Stimulated activated CD8-positive, alpha-beta memory T cell treated with anti-CD3 and anti-CD28 coated beads, Interleukin-7, amount 100 ng/mL, for 24 hours (primary cell): ENCODE results near the gene ATCAY.

Experiments used
- DNase-seq: peaks from one replicate; pipeline ENCODE4 v3.0.0-alpha.2; 2020; ENCODE audit warnings: low read depth

Gene ATCAY

GRCh38 chr19:3880471-3881271, at the start of gene ATCAY:
ATCAY (plus strand) TSS chr19:3880685; CDS start chr19:3885768, 5,083 bp downstream.
- no peak for DNase-seq

- no peak for DNase-seq
These were observed 48.9 kb upstream of the ATCAY start for GRCh38 chr19:3831601-3832000.

GRCh38 chr19:3832001-3832400, 48.5 kb upstream of the ATCAY start:
- DNase-seq: no peak

GRCh38 chr19:3833578-3834348, 46.7 kb upstream of the ATCAY start:
- DNase-seq: no peak

- no peak for DNase-seq
These were observed 46.0 kb upstream of the ATCAY start for GRCh38 chr19:3834349-3835054.

GRCh38 chr19:3835055-3835435, 45.4 kb upstream of the ATCAY start:
- no peak for DNase-seq

GRCh38 chr19:3836887-3837286, 43.6 kb upstream of the ATCAY start:
- no peak for DNase-seq

GRCh38 chr19:3837332-3837731, 43.2 kb upstream of the ATCAY start:
- DNase-seq: no peak

- DNase-seq: no peak
These were observed 42.6 kb upstream of the ATCAY start for GRCh38 chr19:3837922-3838321.

GRCh38 chr19:3838661-3839060, 41.8 kb upstream of the ATCAY start:
- no peak for DNase-seq

GRCh38 chr19:3839941-3840340, 40.5 kb upstream of the ATCAY start:
- no peak for DNase-seq

- no peak for DNase-seq
These were observed 39.7 kb upstream of the ATCAY start for GRCh38 chr19:3840804-3841203.

GRCh38 chr19:3842948-3843347, 37.5 kb upstream of the ATCAY start:
- no peak for DNase-seq

- DNase-seq: no peak
These were observed 35.9 kb upstream of the ATCAY start for GRCh38 chr19:3844596-3844995.

GRCh38 chr19:3849092-3849491, 31.4 kb upstream of the ATCAY start:
- DNase-seq: peak; percentile 33

GRCh38 chr19:3849787-3850186, 30.7 kb upstream of the ATCAY start:
- no peak for DNase-seq

- no peak for DNase-seq
These were observed 30.0 kb upstream of the ATCAY start for GRCh38 chr19:3850320-3850972.

- no peak for DNase-seq
These were observed 29.0 kb upstream of the ATCAY start for GRCh38 chr19:3851254-3852176.

GRCh38 chr19:3852177-3852511, 28.3 kb upstream of the ATCAY start:
- DNase-seq: no peak

- DNase-seq: no peak
These were observed 27.8 kb upstream of the ATCAY start for GRCh38 chr19:3852614-3853254.

GRCh38 chr19:3855320-3855719, 25.2 kb upstream of the ATCAY start:
- no peak for DNase-seq
